Measurements from ENCODE around the gene ZNF605.
"Not testable (repeated sequence)": the region's sequence is repeated elsewhere in the genome, so short reads cannot be mapped to it uniquely, and the experiment has no call there.

The ZNF605 gene

DNA sequence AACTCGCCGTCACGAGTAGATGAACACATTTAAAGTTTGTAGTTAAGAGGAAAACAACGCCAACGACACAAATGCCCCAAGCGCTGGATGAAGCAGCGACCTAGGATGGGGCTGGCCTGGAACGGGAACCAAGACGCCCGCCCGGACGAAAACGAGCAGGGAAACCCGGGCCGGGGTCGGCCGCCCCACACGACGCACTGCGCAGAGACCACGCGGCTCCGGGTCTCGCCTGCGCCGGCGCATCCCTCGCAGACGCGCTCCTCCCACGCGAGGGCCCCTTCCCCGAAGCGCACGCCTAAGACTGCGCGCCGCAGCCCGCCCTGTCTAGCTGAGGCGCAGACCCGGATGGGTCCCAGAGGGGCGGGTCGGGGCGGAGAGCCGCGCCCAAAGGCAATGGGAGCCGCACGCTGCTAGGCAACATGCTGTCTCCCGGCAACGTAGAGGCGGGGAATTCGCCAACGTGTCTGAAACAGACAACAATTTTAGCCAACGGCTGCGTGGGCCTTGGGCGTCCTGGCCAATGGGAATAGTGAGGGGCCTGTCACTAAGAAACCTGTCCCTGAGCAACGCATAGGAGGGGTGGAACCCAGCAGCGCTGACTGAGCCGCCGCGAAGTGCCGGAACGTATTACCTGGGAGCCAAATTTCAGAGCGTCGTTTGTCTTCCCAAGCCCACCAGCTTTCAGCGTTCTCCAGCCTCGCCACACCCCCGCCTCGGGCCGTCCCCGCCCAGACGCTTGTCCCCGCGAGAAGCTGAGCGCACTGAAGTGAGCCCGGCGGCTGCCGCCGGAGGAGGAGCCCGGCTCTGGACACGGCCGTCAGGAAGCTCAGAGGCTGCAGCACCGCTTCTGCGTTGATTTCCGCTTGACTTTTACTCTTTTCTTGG is 47.7 kb downstream of the ZNF605 start:
- FAIRE-seq = peak; percentile 77
- DNase-seq (ENCODE audit: insufficient read length, low spot score) = peak; percentile 75

DNA sequence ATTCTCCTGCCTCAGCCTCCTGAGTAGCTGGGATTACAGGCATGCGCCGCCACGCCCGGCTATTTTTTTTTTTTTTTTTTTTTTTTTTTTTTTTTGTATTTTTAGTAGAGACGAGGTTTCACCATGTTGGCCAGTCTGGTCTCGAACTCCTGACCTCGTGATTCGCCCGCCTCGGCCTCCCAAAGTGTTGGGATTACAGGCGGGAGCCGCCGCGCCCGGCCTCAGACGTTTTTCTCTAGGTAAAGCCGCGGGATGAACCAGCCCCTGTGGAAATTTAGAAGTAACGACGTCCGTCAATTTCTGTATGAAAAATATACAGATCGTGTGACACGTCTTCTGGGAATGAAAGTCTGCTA is 48.3 kb downstream of the ZNF605 start:
- not testable (repeated sequence) for DNase-seq (ENCODE audit: insufficient read length, low spot score); FAIRE-seq

DNA sequence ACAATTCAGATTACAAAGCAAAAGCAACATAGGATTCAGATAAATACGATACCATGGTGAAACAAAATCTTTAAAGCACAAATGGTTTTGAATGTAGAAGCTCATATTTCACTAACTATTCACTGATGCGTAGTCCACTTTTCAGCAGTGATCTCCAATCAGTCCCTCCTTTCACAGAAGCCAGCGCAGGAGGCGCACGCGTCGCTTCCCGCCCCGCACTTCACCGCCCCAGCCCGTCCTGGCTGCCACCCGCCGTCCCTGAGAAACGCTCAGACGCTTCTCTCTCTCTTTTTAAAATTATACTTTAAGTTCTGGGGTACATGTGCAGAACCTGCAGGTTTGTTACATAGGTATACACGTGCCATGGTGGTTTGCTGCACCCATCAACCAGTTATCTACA is 48.9 kb downstream of the ZNF605 start:
- DNase-seq (ENCODE audit: insufficient read length, low spot score) (no peak), FAIRE-seq (no peak)

DNA sequence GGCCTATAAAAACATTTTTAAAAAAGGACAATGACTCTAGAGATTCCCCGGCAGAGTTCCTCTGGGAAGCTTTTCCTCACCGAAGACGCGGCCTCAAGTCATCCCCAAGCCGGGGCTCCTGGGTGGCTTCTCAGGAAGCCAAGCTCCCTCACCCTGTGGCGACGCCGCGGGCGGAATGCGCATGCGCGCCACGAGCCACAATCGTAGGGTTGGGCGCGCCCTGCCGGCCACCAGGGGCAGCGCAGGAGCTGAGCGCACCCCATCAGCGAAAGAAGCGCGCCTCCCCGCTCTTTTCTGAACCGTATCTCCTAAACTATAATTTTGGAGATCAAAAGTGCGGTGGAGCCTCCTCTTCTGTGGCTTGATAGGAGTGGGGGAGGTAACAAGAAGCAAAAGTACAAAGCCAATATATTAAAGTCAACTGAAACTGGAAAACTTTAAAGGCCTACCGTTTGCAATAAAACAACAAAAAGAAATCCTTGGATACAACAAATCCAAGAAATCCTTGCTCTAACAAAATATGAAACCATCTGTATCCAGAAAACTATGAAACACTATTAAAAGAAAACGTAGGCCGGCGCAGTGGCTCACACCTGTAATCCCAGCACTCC is 51.3 kb downstream of the ZNF605 start:
- FAIRE-seq (no peak), DNase-seq (ENCODE audit: insufficient read length, low spot score) (peak; percentile 25)

DNA sequence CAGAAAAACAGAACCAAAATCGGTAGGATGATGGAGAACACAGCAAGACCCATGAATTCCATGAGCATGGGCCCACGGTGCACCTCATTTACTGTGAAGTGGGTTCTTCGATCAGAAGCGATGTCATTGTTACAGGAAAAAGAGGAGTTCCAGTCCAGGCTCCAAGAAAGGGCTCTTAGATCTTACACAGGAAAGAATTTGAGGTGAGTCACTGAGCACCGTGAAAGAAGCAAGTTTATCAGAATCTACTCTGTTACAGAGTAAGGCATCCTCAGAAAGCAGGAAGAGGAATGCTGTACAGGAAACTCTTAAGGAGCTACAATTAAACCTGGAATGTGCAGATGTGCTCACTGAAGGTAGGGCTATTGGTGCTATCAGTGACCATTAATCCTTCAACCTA is 57.1 kb downstream of the ZNF605 start:
- DNase-seq (ENCODE audit: insufficient read length, low spot score) (no peak), FAIRE-seq (no peak)

DNA sequence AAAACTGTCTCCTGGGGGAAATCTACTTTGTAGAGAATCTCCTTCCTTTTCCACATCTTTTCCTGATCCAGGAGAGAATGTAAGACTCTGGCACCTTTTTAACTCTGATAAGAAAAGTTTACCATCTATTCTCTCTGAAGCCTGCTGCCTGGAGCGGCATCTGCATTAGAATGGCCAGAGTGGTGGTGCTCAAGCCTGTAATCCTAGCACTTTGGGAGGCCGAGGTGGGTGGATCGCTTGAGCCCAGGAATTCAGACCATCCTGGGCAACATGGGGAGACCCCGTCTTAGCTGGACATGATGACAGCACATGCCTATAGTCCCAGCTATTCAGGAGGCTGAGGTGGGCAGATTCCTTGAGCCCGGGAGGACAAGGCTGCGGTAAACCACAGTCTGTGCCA is 67.3 kb downstream of the ZNF605 start:
- no peak for FAIRE-seq
- DNase-seq (ENCODE audit: insufficient read length, low spot score) = no peak

DNA sequence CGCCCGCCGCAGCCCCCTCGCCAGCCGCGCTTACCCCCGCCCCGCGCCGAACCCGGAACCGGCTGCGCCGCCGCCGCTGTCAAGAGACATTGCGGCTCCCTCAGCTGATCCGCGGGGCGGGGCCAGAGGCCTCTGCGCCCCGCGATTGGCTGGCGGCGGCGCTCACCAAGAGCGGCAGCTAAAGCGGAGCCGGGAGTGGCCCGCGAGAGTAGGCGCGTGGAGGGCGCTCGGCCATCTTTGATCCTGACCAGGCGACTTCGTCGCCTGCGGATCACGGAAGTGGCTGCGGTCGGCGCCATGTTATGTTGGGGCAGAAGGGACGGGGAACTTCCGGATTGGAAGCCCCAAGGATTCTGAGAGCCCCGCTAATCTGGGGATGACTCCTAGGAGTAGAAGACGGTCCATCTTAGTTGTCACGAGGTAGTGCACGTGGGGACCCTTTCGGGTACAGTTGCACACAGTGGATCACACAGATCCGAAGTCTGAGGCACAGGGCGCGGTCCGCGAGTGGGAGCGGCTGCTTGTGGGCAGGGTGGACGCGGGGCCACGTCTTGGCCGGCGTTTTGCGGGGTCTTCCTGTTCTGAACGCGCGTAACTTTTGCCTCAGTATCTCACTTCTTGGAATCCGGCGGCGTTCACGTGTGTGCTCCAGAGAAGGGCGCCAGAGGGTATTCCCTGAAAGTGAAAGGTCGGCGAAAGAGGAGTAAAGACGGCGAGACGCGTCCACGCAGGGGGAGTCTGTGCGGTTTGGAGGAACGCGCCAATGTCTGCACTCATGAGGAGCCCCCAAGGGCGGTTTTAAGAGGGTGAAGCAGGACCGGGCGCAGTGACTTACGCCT is 68.4 kb downstream of the ZNF605 start, which contains the start of gene CHFR:
TSS of gene CHFR (minus strand) at position 93 of the 839 bp plus-strand sequence. CDS start 277 bp downstream, outside the sequence.
- peak; percentile 99 for DNase-seq (ENCODE audit: insufficient read length, low spot score)
- FAIRE-seq = peak; percentile 96

DNA sequence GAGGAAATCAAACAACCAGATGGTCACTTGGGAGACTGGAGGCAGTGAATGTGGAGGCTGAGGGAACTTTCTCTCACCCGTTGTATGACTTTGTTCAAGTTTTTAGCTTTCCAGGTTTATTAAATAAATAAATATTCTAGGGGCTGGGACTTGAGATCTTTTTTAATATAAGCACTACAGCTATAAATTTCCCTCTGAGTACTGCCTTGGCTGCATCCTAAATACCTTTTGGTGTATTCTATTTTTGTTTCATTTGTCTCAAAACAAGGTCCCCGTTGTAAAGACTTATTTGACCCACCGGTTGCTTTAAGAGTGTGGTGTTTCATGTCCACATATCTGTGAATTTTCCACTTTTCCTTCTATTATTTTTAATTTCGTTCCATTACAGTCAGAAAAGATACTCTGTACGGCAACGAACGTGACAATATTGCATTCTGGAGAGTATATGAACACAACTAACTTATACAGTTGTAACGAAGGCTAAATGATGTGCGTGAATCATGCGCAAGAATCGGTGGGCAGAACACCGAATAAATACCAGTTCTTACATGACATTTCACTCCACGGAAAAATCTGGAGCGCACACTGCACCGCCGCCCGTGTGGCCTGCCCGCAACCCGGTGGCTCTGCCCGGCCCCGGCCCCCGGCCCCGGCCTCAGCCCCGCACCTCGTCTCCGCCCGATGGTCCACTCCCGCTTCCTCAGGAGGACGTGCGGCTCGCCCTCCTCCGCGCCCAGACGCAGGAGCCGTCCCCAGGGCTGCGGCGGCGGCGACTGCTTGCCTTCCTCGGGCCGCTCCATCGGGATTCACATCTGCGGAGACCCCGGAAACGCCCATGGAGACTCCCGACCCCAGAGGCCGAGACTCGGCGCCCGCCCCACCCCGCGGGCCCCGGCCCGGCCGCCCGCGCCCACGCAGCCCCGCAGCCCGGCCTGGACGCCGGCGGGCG is 69.3 kb downstream of the ZNF605 start:
- no peak for DNase-seq (ENCODE audit: insufficient read length, low spot score)

DNA sequence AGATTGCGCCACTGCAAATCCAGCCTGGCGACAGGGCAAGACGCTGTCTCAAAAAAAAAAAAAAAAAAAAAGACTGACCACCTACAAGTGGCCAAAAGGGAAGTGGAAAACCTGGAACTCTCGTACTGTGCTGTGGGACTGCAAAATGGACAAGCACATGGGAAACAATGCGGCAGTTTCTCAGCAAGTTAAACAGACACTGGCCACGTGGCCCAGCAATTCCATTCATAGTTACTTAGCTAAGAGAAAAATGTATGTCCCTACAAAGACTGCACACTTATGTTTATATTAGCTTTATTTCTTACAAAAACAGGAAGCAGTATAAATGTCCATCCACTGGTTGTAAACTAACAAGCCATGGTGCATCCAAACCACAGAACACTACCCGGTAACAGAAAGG is 74.3 kb downstream of the ZNF605 start:
- DNase-seq (ENCODE audit: insufficient read length, low spot score) (no peak), FAIRE-seq (no peak)

More for the DNA sequence above, 69.3 kb downstream of the ZNF605 start:
- FAIRE-seq = no peak

DNA sequence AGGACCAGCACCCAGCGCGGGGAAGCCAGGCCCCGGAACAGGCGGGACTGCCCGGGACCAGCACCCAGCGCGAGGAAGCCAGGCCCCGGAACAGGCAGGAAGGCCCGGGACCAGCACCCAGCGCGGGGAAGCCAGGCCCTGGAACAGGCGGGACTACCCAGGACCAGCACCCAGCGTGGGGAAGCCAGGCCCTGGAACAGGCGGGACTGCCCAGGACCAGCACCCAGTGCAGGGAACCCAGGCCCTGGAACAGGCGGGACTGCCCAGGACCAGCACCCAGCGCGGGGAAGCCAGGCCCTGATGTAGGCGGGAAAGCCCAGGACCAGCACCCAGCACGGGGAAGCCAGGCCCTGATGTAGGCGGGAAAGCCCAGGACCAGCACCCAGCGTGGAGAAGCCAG is 81.5 kb downstream of the ZNF605 start:
- DNase-seq (ENCODE audit: insufficient read length, low spot score); FAIRE-seq: not testable (repeated sequence)

DNA sequence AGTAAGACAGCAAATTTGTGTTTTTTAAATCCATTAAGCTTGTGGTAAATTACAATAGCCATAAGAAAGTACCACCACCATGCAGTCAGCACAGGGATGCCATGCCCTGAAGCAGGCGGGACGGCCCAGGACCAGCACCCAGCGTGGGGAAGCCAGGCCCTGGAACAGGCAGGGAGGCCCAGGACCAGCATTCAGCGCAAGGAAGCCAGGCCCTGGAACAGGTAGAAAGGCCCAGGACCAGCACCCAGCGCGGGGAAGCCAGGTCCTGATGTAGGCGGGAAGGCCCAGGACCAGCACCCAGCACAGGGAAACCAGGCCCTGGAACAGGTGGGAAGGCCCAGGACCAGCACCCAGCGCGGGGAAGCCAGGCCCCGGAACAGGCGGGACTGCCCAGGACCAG is 81.9 kb downstream of the ZNF605 start:
- DNase-seq (ENCODE audit: insufficient read length, low spot score) (no peak), FAIRE-seq (no peak)

DNA sequence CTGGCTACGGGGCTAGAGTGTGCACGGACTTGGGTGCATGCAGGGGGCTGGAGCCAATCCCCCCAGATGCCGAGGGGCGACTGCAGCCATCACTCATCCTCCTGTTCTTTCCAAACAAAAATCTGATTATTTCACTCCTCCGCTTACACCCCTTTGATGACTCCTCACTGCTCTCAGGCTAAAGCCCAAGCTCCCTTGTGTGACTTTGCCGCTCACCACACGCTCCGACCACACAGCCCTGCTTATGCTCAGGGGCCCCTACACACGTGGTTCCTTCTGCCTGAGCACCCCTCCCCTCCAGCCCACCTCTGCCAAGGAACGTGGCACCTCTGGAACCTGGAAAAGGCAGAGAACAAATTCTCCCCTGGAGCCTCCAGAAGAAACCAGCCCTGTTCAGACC is 82.4 kb downstream of the ZNF605 start:
- no peak for DNase-seq (ENCODE audit: insufficient read length, low spot score)
- FAIRE-seq = no peak

DNA sequence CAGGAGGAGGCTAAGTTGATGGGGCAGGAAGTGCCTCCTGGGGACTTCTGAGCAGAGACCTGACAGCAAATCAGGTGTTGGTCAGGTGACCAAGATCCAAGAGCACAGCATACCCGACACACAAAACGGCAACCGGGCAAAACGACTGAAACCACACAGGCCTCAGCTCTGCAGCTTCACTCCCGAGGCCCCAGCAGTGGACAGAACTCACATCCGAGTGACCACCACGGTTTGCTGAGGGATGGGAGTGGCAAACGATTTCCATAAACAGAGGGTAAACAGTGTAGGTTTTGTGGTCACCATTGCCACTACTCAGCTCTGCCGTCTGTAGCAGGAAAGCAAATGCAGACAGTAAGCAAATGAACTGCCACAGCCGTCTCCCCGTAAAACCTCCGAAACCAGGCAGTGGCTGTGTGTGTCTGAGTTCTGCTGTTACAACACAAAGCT is 83.1 kb downstream of the ZNF605 start:
- FAIRE-seq (no peak), DNase-seq (ENCODE audit: insufficient read length, low spot score) (no peak)

DNA sequence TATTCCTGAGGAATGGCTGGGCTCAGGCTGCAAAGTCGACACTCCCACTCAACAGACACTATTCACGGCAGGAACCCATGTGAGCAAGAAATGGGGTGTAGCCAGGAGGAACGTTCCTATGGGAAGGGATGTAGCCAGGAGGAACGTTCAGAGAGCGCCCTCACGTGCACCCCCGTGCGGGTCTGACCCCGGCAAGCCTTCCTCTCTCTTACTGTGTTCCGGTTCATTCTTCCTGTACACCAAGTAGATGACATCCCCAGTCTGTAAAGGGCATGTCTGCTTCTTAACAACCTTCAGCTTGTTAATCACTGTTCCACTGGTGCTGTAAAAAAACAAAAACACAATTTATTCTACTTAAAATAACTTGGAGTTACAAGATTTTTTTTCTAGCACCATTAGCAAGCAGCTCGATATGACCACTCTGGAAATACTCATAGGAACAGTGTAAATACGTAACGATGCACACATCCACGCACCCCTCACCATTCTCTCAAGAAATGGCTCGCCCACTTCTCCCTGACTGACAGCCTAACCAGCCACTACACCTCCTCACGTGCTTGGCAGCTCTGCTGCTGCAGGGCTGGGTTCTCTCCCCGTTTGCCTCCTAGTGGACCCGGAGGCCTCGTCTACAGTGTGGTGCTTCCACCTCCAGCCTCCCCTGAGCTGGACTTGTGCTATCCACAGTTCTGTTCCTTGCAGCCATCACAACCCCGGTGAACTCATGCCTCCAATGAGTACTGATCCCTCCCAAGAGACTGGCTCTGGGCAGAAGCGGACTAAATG is 83.8 kb downstream of the ZNF605 start:
- DNase-seq (ENCODE audit: insufficient read length, low spot score) = no peak
- no peak for FAIRE-seq

DNA sequence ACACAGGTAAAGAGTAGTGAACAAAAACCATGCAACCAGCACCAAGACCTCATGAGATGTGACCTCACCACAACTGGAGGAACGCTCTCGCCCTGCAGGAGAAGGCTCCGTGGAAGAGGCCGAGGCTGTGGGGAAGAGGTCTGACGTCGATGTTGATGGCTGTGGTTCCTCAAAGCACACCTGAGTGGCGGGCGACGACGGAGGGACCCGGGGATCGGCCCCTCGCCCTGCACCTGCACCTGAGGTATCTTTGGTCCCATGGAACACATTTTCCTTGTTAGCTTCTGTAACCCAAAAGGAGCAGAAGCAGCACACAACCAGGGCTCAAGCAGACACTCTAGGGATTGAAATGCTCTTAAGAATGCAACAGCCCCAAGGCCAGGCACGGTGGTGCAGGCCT is 86.6 kb downstream of the ZNF605 start:
- no peak for FAIRE-seq
- DNase-seq (ENCODE audit: insufficient read length, low spot score) = no peak
